Activated CD8-positive, alpha-beta memory T cell treated with anti-CD3 and anti-CD28 coated beads, Interleukin-2, amount 50 U/mL, for 1 hour (primary cell): ENCODE measurements around the gene SOS2.

Source experiments
- DNase-seq: peaks from one replicate; pipeline ENCODE4 v3.0.0-alpha.2; 2020; ENCODE audit errors: extremely low read depth

Gene SOS2

GRCh38 chr14:50116181-50116956 lies 115.0 kb downstream of the SOS2 start, which contains the start of gene VCPKMT:
Gene VCPKMT, minus strand, starts transcription at chr14:50116572. Its CDS starts 20 bp downstream, at chr14:50116552.
- peak; percentile 87 for DNase-seq

GRCh38 chr14:50113381-50114035 lies 117.9 kb downstream of the SOS2 start:
- DNase-seq = no peak

GRCh38 chr14:50110323-50111037 lies 120.9 kb downstream of the SOS2 start:
- no peak for DNase-seq

GRCh38 chr14:50109342-50109741 lies 122.0 kb downstream of the SOS2 start:
- no peak for DNase-seq

DNA sequence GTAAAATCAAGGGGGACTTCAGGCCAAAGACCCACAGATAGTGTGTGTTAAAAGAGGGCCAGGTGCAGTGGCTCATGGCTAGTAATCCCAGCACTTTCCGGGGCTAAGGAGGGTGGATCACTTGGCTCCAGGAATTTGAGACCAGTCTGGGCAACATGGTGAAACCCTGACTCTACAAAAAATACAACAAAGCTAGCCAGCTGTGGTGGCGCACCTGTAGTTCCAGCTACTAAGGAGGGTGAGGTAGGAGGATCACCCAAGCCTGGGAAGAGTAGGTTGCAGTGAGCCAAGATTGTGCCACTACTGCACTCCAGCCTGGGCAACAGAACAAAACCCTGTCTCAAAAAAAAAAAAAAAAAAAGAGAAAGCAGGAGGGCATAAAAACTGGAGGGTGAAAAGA lies 123.5 kb downstream of the SOS2 start:
- no peak for DNase-seq

DNA sequence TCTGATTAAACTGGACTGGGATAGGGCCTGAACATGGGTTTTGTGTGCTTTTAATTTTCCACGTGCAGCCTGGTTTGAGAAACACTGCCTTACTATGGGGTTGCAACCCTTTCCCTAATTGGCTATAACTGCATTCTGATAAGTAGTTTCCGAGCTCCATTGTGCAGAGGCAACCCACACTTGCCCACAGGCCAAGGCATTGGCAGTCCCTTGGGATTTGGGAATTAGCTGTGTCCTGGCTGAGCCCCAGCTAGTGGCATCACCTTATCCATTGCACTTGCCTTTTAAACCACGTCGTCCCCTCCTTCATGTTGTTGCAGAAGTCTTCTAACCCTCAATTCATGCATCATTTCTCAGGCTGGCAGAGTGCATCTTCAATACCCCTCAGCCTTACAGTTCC lies 125.2 kb downstream of the SOS2 start:
- no peak for DNase-seq

- DNase-seq = no peak
Observed at GRCh38 chr14:50103558-50103957, 127.8 kb downstream of the SOS2 start.

- DNase-seq = no peak
Observed at GRCh38 chr14:50101417-50101816, 130.0 kb downstream of the SOS2 start.

- DNase-seq = no peak
Observed at GRCh38 chr14:50100805-50101204, 130.6 kb downstream of the SOS2 start.

DNA sequence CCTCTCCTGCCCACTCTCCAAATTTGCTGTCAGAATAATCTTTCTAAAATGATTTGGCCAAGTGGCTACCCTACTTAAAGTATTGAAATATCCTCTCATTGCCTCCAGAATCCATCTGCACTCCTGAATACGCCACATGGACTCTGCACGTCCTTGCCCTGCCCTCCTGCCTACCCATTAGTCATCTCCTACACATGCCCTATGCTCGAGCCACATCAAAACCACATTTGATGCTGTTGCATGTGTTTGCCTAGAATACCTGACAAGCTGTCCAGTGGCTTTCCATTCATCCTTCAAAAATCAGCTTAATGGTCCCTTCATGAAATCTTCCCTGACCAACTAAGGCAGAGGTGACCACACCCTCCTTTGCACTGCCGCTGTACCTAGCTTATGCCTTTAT lies 132.0 kb downstream of the SOS2 start:
- no peak for DNase-seq

DNA sequence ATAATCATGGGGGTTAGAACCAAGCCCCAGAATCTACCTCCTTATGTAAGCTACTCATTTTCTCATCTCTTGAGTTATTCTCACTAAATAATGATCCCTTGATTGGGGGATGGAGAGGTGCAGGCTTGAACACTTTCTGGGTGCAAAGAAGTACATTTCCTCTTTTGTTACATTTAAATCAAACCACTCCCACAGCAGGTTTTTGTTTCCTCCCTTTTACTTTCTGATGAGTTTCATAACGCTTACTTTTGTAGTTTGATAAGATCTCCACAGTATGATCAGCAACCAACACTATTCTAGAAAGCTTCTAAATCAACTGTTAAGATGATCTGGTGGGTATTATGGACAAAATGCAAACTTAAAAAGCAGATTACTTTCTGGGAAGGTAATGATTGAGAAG lies 135.5 kb downstream of the SOS2 start:
- no peak for DNase-seq

- no peak for DNase-seq
Observed at GRCh38 chr14:50094056-50094755, 137.2 kb downstream of the SOS2 start.

- DNase-seq = no peak
Observed at GRCh38 chr14:50093496-50093895, 137.9 kb downstream of the SOS2 start.

DNA sequence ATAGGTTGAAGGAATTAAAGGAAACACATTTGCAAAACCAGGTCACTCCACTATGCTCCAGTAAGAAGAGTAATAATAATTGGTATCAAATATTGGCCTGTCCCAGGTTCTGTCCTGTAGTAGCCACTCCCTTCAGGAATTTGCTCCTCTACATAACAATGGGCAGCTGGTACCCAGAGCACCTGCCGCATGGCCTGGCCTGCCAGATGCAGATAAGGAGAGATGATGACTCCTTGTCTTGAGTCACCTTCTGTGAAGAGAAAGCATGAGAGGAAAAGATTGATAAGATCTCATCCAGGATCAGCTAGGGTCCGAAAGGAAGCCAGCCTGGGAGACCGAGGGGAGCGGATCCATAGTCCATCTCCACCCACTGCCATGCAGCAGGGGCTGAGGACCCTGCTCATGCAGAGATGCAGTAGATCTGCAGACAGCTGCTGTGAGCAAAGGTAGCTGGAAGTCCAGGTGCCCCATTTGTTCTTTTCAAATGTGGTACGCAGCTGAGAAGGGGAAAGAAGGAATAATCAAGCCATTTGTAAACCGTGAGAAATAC lies 139.3 kb downstream of the SOS2 start:
- no peak for DNase-seq

DNA sequence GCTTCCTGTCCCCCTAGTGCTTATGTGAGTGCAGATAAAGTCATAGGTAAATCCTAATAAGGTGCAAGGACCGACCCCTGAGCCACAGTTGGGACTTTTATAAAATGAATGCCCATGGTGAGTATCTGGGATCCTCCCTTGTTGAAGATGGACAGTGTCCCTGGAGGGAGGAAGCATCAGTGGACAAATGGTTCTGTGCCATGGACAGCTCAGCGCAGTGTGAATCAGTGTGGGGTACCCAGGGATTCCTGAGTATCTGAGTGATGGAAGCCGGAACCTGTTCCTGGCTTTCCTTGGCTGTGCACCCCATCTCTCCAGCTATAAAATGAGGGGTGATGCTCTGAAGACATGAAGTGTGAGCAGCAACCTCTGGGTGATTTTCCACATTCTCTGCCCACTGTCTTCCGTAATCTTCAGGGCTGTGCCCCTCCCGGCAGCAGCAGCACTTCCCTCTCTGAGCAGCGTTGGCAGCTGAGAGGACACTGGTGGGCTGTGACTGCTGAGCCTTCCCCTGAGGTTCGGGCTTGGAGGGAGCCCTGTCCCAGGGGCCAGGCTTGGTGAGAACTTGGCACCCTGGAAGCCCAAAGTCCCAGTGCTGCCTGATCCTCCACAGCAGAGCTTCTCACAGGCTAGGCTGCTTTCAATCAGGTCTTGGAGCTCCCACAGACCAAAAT lies 140.0 kb downstream of the SOS2 start:
- no peak for DNase-seq

- no peak for DNase-seq
Observed at GRCh38 chr14:50089208-50089607, 142.2 kb downstream of the SOS2 start.

DNA sequence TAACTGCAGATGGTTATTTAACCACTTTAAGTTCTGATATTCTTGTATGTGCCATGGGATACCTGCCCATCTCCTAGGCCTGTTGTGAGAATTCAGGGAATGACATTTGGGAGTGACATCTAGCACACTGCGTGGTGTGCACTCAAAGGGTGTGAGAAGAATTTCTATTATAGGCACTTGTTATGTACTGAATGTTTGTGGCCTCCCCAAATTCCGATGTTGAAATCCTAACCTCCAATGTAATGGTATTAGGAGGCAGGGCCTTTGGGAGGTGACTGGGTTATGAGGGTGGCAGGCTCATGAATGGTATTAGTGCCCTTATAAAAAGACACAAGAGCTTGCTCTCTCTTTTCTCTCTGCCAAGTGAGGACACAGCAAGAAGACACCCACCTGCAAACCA lies 142.6 kb downstream of the SOS2 start:
- DNase-seq = no peak

GRCh38 chr14:50088117-50088515 lies 143.3 kb downstream of the SOS2 start:
- DNase-seq = no peak

- DNase-seq = no peak
Observed at GRCh38 chr14:50087341-50088116, 143.8 kb downstream of the SOS2 start.

- no peak for DNase-seq
Observed at GRCh38 chr14:50086321-50086711, 145.1 kb downstream of the SOS2 start.
